SU-DHL-6 (cell line): ENCODE results near the gene DLEU7.

Experiments used
- CTCF ChIP-seq: fragments of 200-600 bp; sonication (generic); IDR thresholded peaks from one replicate; pipeline ENCODE4 v1.5.1; 2017; ENCODE audit warnings: antibody characterized with exemption, mild to moderate bottlenecking, low read length, moderate library complexity; ENCODE audit not compliant: insufficient read depth, poor library complexity, severe bottlenecking
- EZH2phosphoT487 ChIP-seq: fragments of 200-600 bp; sonication (generic), shearing (Covaris generic); conservative IDR thresholded peaks from 2 replicates; pipeline ENCODE4 v1.6.1; 2018; ENCODE audit warnings: mild to moderate bottlenecking, antibody characterized with exemption, low read length, moderate library complexity, mixed read lengths

DNA sequence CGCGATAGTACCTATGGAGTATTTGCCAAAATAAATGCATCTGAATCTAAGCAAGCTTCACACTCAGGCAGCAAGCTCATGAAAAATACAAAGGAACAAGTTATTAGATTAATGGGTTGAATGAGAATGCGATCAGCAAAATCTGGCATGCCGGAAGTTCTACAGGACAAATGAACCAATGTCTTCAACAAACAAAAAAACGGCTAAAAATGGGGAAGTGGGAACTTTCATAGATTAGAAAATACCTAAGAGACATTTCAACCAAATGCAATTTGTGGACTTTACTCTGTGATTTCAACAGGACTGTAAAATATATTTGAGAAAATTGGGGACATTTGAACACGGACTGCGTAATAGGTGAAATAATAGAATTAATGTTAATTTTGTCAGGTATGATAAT, 43.7 kb upstream of the DLEU7 start:
- no peak for TF ChIP-seq CTCF
- TF ChIP-seq EZH2phosphoT487: no peak
